Measurements from ENCODE around the gene DCLK2.

Gene DCLK2

GRCh38 chr4:150173432-150173861 lies 95.2 kb downstream of the DCLK2 start:
- no peak overlapping the region for H3K4me3 ChIP-seq (ENCODE audit: low read depth, low read length)
- H3K9me3 ChIP-seq (ENCODE audit: control insufficient read depth, insufficient read depth, low read depth, low read length), result no peaks in the 10 kb centered on the region
- H3K36me3 ChIP-seq (ENCODE audit: control insufficient read depth in 2 of 2, insufficient read depth in 1 of 2, low read length in 2 of 2), result no peaks in the 10 kb centered on the region
- ChIA-PET CTCF (no interaction called here), POLR2A (no interaction called here)
- H3K4me1 ChIP-seq (ENCODE audit: control insufficient read depth, insufficient read depth, low read length), result no peaks in the 10 kb centered on the region
- TF ChIP-seq, protein P1, sequence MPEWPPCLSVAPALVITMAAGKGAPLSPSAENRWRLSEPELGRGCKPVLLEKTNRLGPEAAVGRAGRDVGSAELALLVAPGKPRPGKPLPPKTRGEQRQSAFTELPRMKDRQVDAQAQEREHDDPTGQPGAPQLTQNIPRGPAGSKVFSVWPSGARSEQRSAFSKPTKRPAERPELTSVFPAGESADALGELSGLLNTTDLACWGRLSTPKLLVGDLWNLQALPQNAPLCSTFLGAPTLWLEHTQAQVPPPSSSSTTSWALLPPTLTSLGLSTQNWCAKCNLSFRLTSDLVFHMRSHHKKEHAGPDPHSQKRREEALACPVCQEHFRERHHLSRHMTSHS (tag by site-specific recombination; IDR thresholded peaks at IDR 0.05), result no peak
- TF ChIP-seq ZNF394 (tag by site-specific recombination; IDR thresholded peaks at IDR 0.05; ENCODE audit: borderline replicate concordance), result no peak
- no peak for TF ChIP-seq GLI4 (tag by site-specific recombination; IDR thresholded peaks at IDR 0.05)
- no peak for TF ChIP-seq ZNF704 (tag by site-specific recombination; IDR thresholded peaks at IDR 0.05)
- no peak for TF ChIP-seq ZNF132 (tag by site-specific recombination; IDR thresholded peaks at IDR 0.05; ENCODE audit: borderline replicate concordance)
- no peak for TF ChIP-seq ZNF747 (tag by site-specific recombination; IDR thresholded peaks at IDR 0.05)
- no peak for TF ChIP-seq ZNF311 (tag by site-specific recombination; IDR thresholded peaks at IDR 0.05; ENCODE audit: borderline replicate concordance)
- TF ChIP-seq KLF16 (tag by site-specific recombination; IDR thresholded peaks at IDR 0.05), result no peak
- no peak for TF ChIP-seq ZFP41 (tag by site-specific recombination; IDR thresholded peaks at IDR 0.05; ENCODE audit: borderline replicate concordance)
- no peak for TF ChIP-seq ZNF701 (tag by site-specific recombination; IDR thresholded peaks at IDR 0.05)
- no peak for TF ChIP-seq ZBTB20 (tag by site-specific recombination; IDR thresholded peaks at IDR 0.05)
- TF ChIP-seq ZNF664 (tag by site-specific recombination; IDR thresholded peaks at IDR 0.05), result no peak
- TF ChIP-seq ZBTB44 (tag by site-specific recombination; IDR thresholded peaks at IDR 0.05), result no peak
- no peak overlapping the region for H3K27ac ChIP-seq (ENCODE audit: extremely low read depth, low read depth, low read length)

GRCh38 chr4:150173982-150174398 lies 95.7 kb downstream of the DCLK2 start:
- CTCF ChIA-PET, result no interaction called here
- no peaks in the 10 kb centered on the region for H3K4me1 ChIP-seq (ENCODE audit: control insufficient read depth, insufficient read depth, low read length)
- no peak overlapping the region for H3K27ac ChIP-seq (ENCODE audit: extremely low read depth, low read depth, low read length)
- no peaks in the 10 kb centered on the region for H3K9me3 ChIP-seq (ENCODE audit: control insufficient read depth, insufficient read depth, low read depth, low read length)
- H3K4me3 ChIP-seq (ENCODE audit: low read depth, low read length), result no peak overlapping the region
- POLR2A ChIA-PET, result no interaction called here
- TF ChIP-seq YY2 (tag by site-specific recombination; IDR thresholded peaks at IDR 0.05), result no peak
- no peak for TF ChIP-seq OSR2 (tag by site-specific recombination; IDR thresholded peaks at IDR 0.05)
- no peak for TF ChIP-seq WT1 (tag by site-specific recombination; IDR thresholded peaks at IDR 0.05)
- TF ChIP-seq SETDB1 (IDR thresholded peaks at IDR 0.05; ENCODE audit: insufficient read length, low read length), result no peak
- no peak for TF ChIP-seq ZNF701 (tag by site-specific recombination; IDR thresholded peaks at IDR 0.05)
- TF ChIP-seq ZNF311 (tag by site-specific recombination; IDR thresholded peaks at IDR 0.05; ENCODE audit: borderline replicate concordance), result no peak
- TF ChIP-seq ZNF266 (tag by site-specific recombination; IDR thresholded peaks at IDR 0.05; ENCODE audit: low read depth), result no peak
- no peak for TF ChIP-seq ZNF530 (tag by site-specific recombination; IDR thresholded peaks at IDR 0.05; ENCODE audit: low read depth)
- no peak for TF ChIP-seq ZNF521 (tag by site-specific recombination; IDR thresholded peaks at IDR 0.05)
- TF ChIP-seq ZFP37 (tag by site-specific recombination; IDR thresholded peaks at IDR 0.05), result no peak
- no peaks in the 10 kb centered on the region for H3K36me3 ChIP-seq (ENCODE audit: control insufficient read depth in 2 of 2, insufficient read depth in 1 of 2, low read length in 2 of 2)
